ENCODE results near the gene SLC25A30.
"Not testable (repeated sequence)": the region's sequence is repeated elsewhere in the genome, so short reads cannot be mapped to it uniquely, and the experiment has no call there.

DNA sequence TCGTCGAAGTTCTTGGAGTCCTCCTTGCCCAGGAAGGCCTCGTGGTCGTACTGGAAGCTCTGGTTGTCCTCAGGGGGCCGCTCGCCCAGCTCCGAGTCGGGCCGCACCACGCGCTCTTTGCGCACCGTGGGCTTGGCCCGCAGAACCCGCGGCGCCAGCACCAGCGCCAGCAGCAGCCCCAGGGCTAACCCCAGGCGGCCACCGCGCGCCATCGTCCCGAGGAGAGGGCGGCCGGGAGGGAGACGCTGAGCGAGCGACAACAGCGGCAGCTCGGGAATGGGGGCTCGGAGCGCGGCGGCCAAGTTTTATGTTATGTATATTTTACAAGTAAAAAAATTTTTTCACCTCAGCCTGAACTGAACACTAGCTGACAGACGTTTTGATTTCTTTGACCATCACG lies 27.0 kb downstream of the SLC25A30 start:
- not testable (repeated sequence) for TF ChIP-seq GABPA (IDR thresholded peaks at IDR 0.05; ENCODE audit: low read depth); SPI1 (IDR thresholded peaks at IDR 0.05; ENCODE audit: borderline replicate concordance, low read depth); POLR2AphosphoS5 (IDR thresholded peaks at IDR 0.05; ENCODE audit: low read depth)
- TF ChIP-seq, protein P1, sequence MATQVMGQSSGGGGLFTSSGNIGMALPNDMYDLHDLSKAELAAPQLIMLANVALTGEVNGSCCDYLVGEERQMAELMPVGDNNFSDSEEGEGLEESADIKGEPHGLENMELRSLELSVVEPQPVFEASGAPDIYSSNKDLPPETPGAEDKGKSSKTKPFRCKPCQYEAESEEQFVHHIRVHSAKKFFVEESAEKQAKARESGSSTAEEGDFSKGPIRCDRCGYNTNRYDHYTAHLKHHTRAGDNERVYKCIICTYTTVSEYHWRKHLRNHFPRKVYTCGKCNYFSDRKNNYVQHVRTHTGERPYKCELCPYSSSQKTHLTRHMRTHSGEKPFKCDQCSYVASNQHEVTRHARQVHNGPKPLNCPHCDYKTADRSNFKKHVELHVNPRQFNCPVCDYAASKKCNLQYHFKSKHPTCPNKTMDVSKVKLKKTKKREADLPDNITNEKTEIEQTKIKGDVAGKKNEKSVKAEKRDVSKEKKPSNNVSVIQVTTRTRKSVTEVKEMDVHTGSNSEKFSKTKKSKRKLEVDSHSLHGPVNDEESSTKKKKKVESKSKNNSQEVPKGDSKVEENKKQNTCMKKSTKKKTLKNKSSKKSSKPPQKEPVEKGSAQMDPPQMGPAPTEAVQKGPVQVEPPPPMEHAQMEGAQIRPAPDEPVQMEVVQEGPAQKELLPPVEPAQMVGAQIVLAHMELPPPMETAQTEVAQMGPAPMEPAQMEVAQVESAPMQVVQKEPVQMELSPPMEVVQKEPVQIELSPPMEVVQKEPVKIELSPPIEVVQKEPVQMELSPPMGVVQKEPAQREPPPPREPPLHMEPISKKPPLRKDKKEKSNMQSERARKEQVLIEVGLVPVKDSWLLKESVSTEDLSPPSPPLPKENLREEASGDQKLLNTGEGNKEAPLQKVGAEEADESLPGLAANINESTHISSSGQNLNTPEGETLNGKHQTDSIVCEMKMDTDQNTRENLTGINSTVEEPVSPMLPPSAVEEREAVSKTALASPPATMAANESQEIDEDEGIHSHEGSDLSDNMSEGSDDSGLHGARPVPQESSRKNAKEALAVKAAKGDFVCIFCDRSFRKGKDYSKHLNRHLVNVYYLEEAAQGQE (IDR thresholded peaks at IDR 0.05; ENCODE audit: insufficient replicate concordance, low read depth), result not testable (repeated sequence)
- TF ChIP-seq, protein P2, sequence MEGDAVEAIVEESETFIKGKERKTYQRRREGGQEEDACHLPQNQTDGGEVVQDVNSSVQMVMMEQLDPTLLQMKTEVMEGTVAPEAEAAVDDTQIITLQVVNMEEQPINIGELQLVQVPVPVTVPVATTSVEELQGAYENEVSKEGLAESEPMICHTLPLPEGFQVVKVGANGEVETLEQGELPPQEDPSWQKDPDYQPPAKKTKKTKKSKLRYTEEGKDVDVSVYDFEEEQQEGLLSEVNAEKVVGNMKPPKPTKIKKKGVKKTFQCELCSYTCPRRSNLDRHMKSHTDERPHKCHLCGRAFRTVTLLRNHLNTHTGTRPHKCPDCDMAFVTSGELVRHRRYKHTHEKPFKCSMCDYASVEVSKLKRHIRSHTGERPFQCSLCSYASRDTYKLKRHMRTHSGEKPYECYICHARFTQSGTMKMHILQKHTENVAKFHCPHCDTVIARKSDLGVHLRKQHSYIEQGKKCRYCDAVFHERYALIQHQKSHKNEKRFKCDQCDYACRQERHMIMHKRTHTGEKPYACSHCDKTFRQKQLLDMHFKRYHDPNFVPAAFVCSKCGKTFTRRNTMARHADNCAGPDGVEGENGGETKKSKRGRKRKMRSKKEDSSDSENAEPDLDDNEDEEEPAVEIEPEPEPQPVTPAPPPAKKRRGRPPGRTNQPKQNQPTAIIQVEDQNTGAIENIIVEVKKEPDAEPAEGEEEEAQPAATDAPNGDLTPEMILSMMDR (IDR thresholded peaks at IDR 0.05; ENCODE audit: insufficient read depth, low read length), result not testable (repeated sequence)

Measured in HL-60 (cell line).